GM12801 (cell line): ENCODE measurements around the gene SPEF1.

ENCODE experiments used
- CTCF ChIP-seq: IDR thresholded peaks from one replicate; pipeline ENCODE4 v1.5.1; 2011; ENCODE audit warnings: control low read depth; ENCODE audit not compliant: insufficient read length; ENCODE audit errors: extremely low read depth

Gene SPEF1

GRCh38 chr20:3820048-3820900 lies 39.0 kb upstream of the SPEF1 start, which contains the start of gene AP5S1:
TSS of gene AP5S1 (plus strand) at chr20:3820547. CDS start at chr20:3822118, 1,571 bp downstream.
- no peak for TF ChIP-seq CTCF

GRCh38 chr20:3819411-3820047 lies 38.3 kb upstream of the SPEF1 start:
- TF ChIP-seq CTCF: no peak

DNA sequence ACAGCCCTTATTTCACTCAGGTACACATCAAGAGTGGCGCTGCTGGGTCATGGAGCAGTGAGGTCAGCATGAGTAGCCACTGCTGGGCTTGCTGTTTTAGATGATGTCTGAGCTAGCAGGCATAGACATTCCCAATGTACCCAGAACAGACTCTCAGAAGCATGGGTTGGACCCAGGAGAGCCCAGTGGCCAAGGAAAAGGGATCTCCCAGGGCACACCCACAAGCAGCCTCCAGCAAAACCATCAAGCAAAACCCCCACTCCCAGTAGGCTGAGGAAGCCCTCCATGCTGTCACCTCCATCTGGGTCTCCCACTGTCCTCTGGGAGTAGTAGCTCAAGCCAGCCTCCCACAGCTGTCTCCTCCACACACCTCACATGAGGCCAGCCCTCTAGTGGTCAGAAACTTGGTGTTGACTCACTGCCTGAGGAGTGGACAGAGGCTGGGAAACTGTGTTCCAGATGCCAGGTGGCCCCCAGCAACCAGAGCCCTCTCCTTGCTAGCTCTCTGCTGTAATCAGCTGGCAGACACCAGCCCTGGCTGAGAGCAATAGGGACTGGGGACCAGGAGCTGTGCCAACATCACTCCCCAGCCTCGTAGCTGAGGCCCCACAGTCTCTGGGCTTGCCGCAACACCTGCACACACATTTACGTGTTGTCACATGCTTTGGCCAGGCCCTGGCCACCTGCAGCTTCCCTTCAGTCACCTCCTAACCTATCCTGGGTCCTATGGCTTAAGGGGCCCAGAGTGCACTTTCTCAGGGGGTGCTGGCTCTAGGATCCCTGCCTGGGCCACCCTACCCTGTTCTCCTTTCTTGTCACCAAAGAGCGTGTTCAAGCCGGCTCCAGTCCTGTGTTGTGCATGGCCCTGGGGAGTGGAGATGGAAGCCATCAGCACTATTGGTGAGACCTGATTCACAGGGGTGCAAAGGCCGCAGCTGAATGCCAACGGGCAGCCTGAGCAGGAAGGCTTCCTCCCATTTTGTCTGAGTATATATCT lies 37.2 kb upstream of the SPEF1 start:
- TF ChIP-seq CTCF: no peak

GRCh38 chr20:3815703-3816315 lies 34.6 kb upstream of the SPEF1 start:
- no peak for TF ChIP-seq CTCF

DNA sequence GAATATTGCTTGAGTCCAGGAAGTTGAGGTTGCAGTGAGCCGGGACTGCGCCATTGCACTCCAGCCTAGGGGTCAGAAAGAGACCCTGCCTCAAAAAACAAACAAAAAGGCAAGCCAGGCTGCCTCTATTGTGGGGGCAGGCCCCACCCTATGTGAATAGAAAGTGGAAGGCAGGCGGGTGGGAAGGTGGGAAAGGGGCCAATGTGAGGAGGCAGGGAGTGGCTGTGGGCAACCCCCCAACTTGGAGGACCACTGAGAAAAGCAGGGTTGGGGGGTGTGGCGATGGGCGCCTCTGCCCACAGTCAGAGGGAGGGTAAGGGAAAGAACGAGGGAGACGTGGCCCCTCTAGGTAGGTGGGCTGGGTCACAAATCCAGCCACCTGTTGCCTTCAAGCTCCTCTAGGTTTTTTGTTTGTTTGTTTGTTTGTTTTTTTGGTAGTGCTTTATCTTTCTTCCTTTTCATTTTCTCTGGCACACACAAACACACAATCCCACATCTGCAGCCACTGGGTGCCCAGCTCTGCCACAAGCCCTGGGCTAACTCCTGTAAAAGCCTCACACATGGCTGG lies 33.8 kb upstream of the SPEF1 start:
- no peak for TF ChIP-seq CTCF

GRCh38 chr20:3813848-3814581 lies 32.8 kb upstream of the SPEF1 start:
- no peak for TF ChIP-seq CTCF
